Ecto neural progenitor cell (in vitro differentiated cells): ENCODE data around the gene SLC1A7.

Experiments used
- DNase-seq: peaks from one replicate; pipeline ENCODE4 v3.0.0-alpha.2; 2018; ENCODE audit warnings: low spot score

The SLC1A7 gene

DNA sequence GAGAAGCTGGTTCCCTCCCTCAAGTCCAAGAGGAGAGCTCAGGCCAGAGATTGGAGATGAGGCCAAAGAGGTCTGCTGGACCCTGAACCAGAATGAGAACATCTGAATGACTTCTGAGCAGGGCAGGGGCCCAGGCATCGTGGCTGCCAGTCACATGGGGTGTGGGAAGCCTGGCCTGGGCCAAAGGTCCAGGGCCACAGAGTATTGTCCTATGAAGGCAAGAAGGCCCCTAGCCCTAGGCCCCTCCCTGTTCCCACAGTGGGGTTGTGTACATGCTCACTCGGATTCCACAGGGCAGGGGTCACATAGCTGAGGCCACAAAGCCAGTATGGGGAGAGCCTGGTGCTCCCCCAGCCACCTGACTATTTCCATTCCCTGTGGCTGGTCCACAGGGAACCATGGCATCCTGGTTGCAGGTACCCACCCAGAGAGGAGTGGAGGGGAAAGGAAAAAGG lies 18.5 kb upstream of the SLC1A7 start:
- peak; percentile 42 for DNase-seq

DNA sequence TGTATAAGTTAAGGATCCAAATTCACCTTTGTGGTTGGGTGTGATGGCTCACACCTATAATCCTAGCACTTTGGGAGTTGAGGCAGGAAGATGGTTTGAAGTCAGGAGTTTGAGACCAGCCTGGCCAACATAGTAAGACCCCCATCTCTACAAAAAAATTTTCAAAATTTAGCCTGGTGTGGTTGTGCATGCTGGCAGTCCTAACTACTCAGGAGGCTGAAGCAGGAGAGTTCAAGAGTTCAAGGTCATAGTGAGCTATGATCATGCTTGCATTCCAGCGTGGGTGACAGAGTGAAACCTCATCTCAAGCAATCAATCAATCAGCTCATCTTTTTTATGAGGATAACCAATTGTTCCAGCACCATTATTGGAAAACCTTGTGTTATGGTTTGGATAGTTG lies 16.5 kb upstream of the SLC1A7 start:
- no peak for DNase-seq

DNA sequence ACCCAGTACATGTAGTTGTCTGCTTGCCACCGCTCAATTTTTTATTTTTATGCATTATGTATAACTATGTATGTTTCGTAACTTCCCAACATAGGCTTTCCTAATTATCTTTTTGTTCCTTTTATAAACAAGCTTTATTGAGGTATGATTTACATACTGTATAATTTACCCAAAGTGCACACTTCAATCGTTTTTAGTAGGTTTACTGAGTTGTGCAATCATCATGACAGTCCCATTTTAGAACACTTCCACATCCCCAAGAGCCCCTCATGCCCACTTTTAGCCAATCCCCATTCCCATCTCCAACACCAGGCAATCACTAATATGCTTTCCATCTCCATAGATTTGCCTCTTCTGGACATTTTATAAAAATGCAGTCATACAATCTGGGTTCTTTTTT lies 14.3 kb upstream of the SLC1A7 start:
- DNase-seq, result no peak

DNA sequence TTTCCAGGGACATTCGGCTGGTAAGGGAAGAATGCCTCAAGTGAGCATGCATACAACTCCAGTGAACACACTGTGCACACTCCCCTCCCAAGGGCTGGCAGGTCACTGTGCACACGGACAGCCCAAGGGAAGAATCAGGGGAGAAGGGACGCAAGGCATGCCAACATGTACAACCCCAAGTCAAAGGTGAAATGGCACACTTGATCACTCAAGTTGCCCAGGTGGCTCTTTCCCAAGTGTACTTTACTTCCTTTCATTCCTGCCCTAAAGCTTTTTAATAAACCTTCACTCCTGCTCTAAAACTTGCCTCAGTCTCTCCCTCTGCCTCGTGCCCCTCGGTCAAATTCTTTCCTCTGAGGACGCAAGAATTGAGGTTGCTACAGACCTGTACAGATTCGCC lies 13.5 kb upstream of the SLC1A7 start:
- DNase-seq, result peak; percentile 27

DNA sequence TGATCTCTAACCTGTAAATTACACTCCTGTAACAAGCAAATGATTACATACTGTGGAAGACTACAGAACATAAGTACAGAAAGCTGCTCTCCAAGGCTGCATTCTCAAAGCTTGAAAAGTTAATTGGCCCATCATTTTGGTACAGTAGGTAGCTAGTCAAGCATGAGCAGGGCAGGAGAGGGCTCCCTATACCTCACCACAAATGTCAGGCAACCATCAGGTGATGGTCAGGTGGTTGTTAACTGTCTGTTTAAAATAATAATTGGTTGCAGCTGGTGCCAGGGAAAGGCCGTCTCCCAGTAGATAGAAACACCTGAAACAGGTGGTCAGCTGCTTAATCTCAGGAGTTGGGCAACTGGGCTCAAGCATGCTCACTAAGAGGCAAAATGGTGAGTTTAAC lies 13.1 kb upstream of the SLC1A7 start:
- DNase-seq, result peak; percentile 12

DNA sequence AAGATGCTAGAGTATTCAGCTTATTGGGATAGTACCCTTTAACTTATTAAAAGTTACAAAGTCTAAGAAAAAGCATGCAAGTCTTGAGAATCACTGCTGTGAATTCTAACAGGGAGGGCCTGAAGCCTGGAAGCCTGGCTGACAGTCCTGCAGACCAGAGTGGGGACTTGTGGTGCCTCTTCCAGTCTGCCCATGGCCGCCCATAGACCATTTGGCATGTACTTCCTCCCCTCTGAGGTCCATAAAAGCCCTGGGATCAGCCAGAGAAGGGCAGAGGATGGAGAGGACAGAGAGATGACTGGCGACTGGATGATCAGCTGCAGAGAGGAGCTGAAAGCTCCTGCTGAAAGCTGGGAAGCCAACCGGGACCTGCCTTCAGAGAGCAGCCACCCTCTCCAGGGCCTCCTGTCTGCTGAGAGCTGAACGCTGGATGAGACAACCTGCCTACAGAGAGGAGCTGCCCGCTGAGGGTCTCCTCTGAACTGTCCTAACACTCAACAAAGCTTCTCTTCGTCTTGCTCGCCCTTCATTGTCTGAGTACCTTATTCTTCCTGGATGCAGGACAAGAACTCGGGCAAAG lies 12.5 kb upstream of the SLC1A7 start:
- peak; percentile 38 for DNase-seq

DNA sequence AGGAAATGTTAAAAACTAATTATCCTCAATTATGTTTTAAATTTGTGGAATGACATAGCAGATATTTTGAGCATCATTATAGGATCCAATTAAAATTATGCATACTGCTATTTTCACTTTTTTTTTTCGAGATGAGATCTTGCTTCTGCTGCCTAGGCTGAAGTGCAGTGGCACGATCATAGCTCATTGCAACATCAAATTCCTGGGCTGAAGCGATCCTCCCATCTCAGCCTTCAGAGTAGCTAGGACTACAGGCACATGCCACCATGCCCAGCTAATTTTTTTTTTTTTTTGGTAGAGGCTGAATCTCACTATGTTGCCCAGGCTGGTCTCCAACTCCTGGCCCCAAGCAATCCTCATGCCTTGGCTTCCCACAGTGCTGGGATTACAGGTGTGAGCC lies 11.3 kb upstream of the SLC1A7 start:
- DNase-seq, result no peak

DNA sequence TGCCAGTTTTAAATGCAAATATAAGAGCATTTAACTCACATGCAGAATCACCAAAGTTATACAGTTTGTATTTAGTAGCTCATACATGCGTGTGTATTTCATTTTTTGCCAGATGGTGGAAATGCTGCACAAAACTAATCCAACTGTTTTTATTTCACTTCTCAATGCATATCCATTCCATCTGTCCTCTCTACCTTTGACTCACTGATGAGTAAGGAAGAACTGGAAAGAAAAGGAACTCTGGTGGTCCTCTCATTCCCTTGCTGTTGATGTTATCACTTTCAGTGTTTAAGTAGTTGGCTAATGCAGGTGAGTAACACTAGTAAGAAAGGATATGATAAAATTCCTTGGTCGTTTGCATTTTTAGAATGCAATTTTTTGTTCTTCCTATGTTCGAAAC lies 5.7 kb upstream of the SLC1A7 start:
- DNase-seq, result no peak

DNA sequence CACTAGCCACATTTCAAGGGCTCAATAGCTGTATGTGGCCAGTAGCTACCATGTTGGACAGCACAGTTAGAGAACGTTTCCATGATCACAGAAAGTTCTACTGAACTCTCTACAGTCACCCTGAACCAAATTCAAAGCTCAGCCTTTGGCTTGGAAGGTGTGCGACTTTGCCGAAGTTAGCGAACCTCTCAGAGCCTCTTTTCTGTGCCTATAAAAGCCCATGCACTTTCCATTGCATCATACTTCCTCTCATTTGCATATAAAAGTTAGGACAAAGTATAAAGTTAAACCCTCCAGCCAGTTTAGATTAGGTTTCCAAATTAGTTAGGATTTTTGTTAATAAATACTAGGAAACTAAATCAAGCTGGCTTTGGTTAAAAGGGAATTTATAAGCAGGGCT lies 4.7 kb upstream of the SLC1A7 start:
- no peak for DNase-seq

DNA sequence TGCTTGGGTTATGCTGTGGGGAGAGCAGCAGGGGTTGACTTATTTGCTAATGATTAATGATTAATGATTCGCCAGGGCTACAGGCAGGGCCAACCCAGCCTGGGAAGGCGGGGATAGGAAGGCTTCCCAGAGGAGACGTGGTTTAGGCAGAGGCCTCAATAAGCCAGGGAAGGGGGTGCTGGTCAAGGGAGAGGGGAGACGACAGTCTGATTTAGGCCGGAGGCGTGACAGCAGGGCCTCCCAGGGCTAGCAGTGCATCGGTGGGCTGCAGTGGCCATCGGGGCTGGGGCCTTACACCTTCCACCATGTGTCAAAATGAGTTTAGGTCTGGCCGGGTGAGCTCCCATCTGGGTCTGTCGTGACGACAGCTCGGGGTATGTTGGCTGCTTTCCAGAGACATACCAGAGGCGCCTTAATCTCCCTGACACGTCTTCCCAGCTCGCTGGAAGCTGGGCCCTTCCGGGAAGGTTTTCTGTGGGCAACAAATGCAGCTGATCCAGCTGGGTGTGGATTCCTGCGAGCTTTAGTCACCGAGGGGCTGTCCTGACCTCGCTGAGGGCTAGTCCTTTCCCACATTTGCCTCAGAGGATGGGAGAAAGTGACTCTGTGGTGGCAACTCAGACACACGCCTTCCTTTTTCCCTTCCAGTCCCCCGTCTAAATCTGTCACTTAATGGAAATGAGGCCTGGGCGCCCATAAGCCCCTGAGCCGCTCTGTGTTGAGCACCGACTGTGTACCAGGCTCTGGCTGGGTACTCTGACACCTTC lies 3.7 kb upstream of the SLC1A7 start:
- DNase-seq, result no peak

DNA sequence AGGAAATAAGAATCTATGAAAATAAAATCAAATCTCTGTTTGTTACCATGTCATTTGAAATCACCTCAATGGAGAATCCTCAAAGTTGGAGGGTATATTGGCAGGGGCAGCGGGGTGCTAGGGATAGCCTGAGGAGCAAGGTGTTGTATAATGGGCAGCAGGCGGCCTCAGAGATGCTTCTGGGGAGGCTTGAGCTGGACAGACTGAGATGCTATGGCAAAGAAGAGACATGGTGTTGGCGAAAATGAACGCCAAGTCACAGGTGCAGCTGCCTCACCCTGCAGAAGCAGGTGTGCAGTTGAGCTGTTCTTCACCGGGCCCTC lies 3.1 kb upstream of the SLC1A7 start:
- DNase-seq, result no peak

DNA sequence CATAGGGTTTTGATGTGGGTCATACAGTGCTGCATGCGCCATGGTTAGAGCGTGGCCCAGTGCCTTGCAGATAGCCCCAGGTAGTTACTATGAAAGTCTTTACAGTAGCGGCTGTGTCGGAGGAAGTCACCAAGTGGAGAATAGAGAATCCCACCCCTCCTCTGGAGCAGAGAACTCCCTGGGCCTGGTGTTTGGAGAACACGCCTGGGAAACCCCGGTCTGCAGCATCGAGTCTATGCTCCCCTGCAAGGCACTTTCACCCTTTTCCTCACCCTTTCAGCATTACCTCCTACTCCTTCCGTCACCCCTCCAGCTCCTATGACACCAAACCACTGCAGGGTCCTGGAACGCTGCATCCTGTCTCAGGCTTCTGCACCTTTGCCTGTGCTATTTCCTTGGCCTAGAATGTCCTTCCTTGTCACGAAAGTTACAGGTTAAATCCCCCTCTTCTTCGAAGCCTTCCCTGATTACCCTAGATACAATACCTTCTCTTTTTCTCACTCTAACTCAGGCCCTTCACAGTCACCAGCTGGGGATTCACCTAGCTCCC lies 2.7 kb upstream of the SLC1A7 start:
- DNase-seq, result no peak

DNA sequence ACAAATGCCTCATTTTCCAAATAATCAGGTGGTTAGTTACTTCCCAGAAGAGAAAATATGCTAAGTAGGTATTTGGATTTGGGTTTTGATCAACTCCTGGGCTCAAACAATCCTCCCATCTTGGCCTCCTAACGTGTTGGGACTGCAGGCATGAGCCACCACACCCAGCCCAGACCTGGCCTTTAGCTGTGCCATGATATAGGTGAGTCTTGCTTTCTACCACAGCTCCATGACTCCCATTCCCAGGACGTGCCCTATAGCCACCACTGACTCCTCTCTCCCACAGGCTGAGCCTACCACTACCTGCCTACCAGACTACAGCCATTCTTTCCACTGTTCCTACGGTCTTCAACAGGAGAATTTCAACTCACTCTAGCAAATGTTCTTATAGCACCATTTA lies 1.8 kb upstream of the SLC1A7 start:
- no peak for DNase-seq

DNA sequence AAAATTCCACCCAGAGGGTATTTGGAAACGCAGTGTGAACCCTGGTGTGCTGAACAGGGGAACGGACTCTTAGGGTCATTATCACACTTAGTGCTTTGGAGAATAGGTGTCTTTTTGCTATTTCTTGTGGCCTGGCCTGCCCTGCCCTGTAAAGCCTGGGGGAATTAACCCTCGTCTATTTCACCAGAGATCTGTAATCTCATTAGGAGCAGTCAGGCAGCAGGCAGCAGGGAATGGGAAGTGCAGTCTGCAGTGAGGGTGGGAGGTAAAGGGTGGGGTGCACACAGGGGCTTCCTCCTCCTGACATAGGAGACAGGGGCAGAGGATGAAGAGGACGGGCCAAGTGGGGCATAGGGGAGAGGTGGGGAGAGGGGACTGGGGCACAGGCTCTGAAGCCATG lies 1.1 kb upstream of the SLC1A7 start:
- DNase-seq, result peak; percentile 42

DNA sequence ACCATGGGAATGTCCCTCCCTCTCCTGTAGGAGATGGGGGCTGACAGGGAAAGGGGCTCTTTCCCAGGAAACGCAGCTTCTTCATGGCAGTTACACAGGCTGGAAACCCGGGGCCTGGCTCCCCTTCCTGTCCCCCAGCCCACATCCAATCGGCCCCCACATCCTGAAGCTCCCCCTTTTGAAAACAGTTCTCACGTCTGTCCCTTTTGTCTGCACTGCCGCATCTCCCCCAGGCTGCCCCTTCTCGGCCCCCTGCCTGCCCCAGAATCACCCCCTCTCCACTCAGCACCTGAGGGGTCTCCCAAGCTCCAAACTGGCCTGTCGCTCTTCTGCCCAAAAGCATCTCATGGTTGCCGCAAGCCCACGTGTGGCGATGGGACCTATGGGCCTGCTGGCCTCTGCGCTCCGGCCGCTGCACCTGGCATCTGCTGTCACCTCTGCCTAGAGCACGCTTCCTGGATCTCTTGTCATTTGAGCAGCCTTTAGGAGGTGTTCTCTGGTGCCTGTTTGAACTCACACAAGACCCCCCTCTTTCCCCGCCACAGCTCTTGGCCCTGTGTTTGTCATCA lies 867 bp downstream of the SLC1A7 start:
- peak; percentile 40 for DNase-seq

DNA sequence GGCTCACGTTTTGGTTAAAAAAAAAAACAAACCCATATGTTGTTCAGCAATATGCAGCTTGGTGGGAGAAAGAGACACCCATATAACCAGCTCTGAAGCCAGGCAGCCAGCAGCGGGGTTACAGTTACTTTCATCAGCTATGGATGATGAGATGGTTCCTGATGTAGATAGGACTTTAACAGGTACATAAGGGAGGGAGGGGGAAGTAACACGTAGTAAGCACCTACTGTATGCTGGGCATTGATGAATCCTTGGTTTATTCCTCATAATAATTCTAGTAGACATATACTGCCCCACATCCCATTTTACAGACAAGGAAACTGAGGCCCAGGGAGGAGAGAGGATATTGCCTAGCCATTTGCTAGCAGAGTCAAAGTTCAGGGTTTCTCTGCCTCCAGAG lies 2.0 kb downstream of the SLC1A7 start:
- DNase-seq, result no peak

DNA sequence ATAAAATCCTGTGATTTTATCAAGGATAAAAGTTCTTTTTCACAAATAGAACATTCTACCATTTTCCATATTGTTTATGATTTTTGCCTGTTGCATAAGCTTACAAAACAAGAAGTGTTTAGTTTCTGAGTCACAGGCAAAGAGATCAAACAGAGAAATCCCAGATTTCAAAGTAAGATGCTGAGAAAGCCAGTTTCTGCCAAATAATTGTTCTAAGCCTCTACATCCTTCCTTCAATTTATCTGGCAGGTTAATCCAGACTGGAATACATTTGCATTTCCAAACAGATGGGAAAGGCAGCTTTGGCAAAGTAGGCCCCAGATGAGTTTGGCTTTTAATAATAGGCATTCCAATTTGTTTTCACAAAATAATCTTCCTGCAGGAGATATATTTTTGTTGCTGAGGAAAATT lies 2.5 kb downstream of the SLC1A7 start:
- no peak for DNase-seq

DNA sequence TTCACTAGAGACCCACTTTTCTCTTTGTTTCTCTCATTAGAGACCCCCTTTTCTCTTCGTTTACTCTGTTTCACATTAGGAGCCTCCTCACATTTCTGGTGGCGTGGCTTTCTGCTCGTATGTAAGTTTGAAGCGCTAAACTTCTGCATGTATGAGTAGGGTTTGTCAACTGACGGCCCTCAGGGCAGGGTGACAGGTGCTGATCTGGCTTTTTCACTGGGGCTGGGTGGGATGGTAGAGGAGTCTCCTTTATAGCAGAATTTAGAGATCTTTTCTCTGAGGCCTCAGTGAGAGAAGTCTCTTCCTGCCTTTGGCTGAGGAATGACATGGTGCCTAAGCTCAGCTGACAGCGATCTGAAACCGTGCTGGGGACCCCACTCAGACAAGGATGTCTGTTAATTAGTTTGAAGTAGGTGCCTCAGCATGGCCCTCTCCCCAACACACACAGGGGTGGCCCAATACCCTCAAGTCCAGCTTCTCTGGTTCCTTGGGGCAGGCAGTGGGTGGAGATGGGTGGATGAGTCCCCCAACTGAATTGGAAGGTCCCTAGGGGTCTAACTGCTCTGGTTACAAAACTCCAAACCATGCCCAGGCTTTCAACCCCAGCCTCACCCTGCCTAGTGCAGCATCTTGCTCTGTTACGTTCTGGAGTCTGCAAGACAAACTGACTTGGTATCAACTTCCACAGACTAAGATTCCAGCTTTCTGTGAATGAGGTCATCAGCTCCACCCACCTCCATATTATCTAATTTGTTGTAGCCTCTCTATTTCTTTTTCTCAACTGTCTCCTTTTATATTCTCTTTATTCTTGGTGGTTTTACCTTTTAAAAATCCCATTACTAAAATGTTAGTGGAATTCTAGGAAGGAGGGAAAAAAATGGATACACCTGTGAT lies 3.2 kb downstream of the SLC1A7 start:
- DNase-seq, result peak; percentile 24

DNA sequence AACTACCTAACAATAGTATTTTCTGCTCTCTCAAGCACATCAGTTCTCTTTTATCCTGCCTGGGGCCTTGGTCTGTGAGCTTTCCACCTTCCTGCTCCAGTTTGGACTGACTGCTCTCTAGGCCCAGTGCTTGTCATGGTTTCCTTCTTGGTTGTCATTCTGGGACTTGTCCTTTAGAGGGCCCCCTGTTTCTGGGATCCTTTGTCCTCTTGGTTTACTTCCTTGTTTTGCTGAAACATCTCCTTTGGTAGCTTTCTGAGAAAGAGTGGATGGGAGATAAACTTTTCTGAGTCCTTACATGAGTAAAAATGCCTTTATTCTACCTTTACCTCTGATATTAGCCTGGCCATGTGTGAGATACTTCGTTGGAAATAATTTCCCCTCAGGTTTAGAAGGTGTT lies 4.7 kb downstream of the SLC1A7 start:
- DNase-seq, result no peak

DNA sequence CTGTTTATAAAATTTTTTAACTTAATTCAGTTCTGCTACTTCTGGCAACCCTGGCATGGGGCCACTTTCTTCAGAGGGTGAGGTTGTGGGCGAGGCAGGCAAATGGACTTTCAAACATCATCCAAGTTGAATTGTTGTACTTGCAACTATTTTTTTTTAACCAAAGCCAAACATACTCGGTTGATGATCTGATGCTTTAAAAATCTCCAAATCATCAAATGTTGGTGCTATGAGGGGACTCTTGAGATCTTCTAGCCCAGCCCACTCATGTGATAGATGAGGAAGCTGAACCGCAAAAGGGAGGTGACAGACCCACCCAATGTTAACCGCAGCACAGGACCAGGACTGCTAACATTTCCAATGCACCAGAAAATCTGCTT lies 6.7 kb downstream of the SLC1A7 start:
- no peak for DNase-seq

DNA sequence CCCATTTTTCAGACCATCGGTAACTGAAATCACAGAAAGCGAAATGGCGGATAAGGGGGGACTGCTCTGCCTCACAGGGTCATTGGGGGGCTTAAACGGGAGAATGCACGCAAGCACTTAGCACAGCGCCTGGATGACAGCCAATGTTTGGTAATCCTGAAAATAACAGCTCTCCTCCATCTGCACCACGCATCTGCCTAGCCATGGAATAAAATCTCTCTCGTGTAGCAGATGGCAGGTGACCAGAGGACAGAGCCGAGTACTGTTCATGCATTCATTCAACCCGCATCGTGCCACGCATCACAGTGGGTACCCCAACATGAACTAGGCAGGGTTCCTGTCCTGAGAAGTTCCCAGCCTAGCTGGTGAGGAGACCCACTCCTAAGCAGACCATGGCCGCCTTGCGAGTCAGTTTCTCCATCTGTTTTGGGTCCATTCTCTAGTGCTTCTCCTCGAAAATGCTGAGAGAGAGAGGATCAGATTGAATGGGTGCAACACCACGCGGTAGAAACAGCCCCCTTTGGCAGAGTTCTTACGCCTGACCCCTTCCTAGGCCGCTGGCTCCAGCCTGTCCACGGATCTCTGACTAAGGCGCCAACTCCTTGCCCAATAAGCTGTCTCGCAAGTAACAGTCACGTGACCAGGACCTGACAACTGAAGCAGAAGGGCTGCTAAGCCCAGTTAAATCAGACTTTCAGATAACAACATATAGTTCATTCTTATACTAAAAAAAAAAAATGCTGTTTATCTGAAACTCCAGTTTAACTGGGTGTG lies 7.3 kb downstream of the SLC1A7 start:
- peak; percentile 15 for DNase-seq

DNA sequence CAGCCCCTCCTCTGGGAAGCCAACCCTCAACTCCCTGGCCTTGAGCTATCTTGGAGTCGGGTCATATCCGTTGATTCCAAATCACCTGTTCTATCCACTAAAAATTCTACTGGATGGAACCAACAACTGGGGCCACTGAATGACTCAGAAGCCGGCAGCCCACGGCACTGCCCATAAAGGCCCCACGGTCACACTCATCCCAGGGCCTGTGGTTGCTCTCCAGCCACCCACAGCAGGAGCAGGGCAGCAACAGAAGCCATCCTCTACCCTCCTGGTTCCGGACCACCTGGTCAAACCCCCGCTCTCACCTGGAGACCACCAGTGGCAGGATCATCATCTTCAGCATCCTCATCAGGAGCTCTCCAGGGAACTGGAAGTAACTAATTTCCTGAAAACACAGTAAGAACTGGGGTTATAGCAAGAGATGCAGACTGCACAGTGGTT lies 8.4 kb downstream of the SLC1A7 start:
- peak; percentile 19 for DNase-seq
